Osteocyte (in vitro differentiated cells): ENCODE data around the gene TBCEL. TPM values are rescaled to one million over a fixed set of nuclear protein-coding genes. Genes with fewer than 3 reads are reported as not detected.

ENCODE experiments used
- DNase-seq: peaks from one replicate; pipeline ENCODE4 v3.0.0; 2021; ENCODE audit warnings: mixed read lengths; ENCODE audit not compliant: unreplicated experiment; ENCODE audit errors: extremely low spot score
- H3K27ac Mint-ChIP-seq: one replicate; pipeline ENCODE4 v1.8.0; 2021; ENCODE audit warnings: mild to moderate bottlenecking, mixed read lengths; ENCODE audit not compliant: unreplicated experiment
- H3K27me3 Mint-ChIP-seq: one replicate; pipeline ENCODE4 v1.8.0; 2021; ENCODE audit warnings: mixed read lengths; ENCODE audit not compliant: unreplicated experiment
- H3K36me3 Mint-ChIP-seq: one replicate; pipeline ENCODE4 v1.8.0; 2021; ENCODE audit warnings: mixed read lengths; ENCODE audit not compliant: unreplicated experiment
- H3K4me1 Mint-ChIP-seq: one replicate; pipeline ENCODE4 v1.8.0; 2021; ENCODE audit warnings: mixed read lengths; ENCODE audit not compliant: unreplicated experiment
- H3K4me3 Mint-ChIP-seq: one replicate; pipeline ENCODE4 v1.8.0; 2021; ENCODE audit warnings: mild to moderate bottlenecking, moderate library complexity, mixed read lengths; ENCODE audit not compliant: unreplicated experiment
- H3K9me3 Mint-ChIP-seq: one replicate; pipeline ENCODE4 v1.8.0; 2021; ENCODE audit warnings: mixed read lengths; ENCODE audit not compliant: unreplicated experiment
- CTCF ChIP-seq: fragments of 200-600 bp; sonication (generic); IDR thresholded peaks from 2 replicates; pipeline ENCODE4 v1.5.0; 2021; ENCODE audit warnings: antibody characterized with exemption, mild to moderate bottlenecking, moderate library complexity
- total RNA-seq: library from RNA; stranded (reverse); gene quantifications from 2 replicates; pipeline ENCODE4 v1.2.1, GENCODE V29; 2021

The TBCEL gene
- total RNA-seq, 1 donor from 2014 or later, result 40.4 TPM

GRCh38 chr11:120994091-120994859 is 29.6 kb upstream of the TBCEL start:
- Mint-ChIP-seq H3K27ac (no peak overlapping the region), H3K4me3 (no peak overlapping the region), H3K36me3 (no peaks in the 10 kb centered on the region), H3K4me1 (no peaks in the 10 kb centered on the region), H3K27me3 (peaks cover 26% of the 10 kb centered on the region), H3K9me3 (no peaks in the 10 kb centered on the region)
- no peak for TF ChIP-seq CTCF
- DNase-seq, result no peak

- H3K4me1 Mint-ChIP-seq, result no peaks in the 10 kb centered on the region
- H3K36me3 Mint-ChIP-seq, result no peaks in the 10 kb centered on the region
- no peak for DNase-seq
- TF ChIP-seq CTCF, result no peak
- no peak overlapping the region for H3K4me3 Mint-ChIP-seq
- peaks cover 22% of the 10 kb centered on the region for H3K27me3 Mint-ChIP-seq
- H3K27ac Mint-ChIP-seq, result no peak overlapping the region
- H3K9me3 Mint-ChIP-seq, result no peaks in the 10 kb centered on the region
Observed at GRCh38 chr11:120995184-120995583, 28.7 kb upstream of the TBCEL start.

- Mint-ChIP-seq H3K27ac (no peak overlapping the region), H3K4me1 (no peaks in the 10 kb centered on the region), H3K9me3 (no peaks in the 10 kb centered on the region), H3K4me3 (no peak overlapping the region), H3K27me3 (peaks cover 16% of the 10 kb centered on the region), H3K36me3 (no peaks in the 10 kb centered on the region)
- no peak for TF ChIP-seq CTCF
- no peak for DNase-seq
Observed at GRCh38 chr11:120996973-120997372, 26.9 kb upstream of the TBCEL start.

- H3K27me3 Mint-ChIP-seq, result peaks cover 16% of the 10 kb centered on the region
- no peak overlapping the region for H3K27ac Mint-ChIP-seq
- no peaks in the 10 kb centered on the region for H3K9me3 Mint-ChIP-seq
- no peak for DNase-seq
- no peak overlapping the region for H3K4me3 Mint-ChIP-seq
- no peaks in the 10 kb centered on the region for H3K4me1 Mint-ChIP-seq
- no peak for TF ChIP-seq CTCF
- no peaks in the 10 kb centered on the region for H3K36me3 Mint-ChIP-seq
Observed at GRCh38 chr11:120998581-120998980, 25.3 kb upstream of the TBCEL start.

GRCh38 chr11:121004206-121004840 is 19.6 kb upstream of the TBCEL start:
- no peak for TF ChIP-seq CTCF
- H3K9me3 Mint-ChIP-seq, result no peaks in the 10 kb centered on the region
- no peak overlapping the region for H3K4me3 Mint-ChIP-seq
- H3K4me1 Mint-ChIP-seq, result no peaks in the 10 kb centered on the region
- peaks cover 18% of the 10 kb centered on the region for H3K27me3 Mint-ChIP-seq
- no peak overlapping the region for H3K27ac Mint-ChIP-seq
- H3K36me3 Mint-ChIP-seq, result no peaks in the 10 kb centered on the region
- DNase-seq, result no peak
